ENCODE data around the gene OTOG.

GRCh38 chr11:17642980-17643379 is 95.9 kb downstream of the OTOG start:
- TF ChIP-seq CTCF (IDR thresholded peaks at IDR 0.05; ENCODE audit: low read depth, low read length, poor library complexity, severe bottlenecking) (no peak), EZH2phosphoT487 (IDR thresholded peaks at IDR 0.05; ENCODE audit: borderline replicate concordance, low read length) (no peak)

Measured in DOHH2 (cell line).